SK-N-MC (cell line): ENCODE data around the gene TRMT112.

Source experiments
- DNase-seq: peaks from one replicate; pipeline ENCODE4 v3.0.0-alpha.2; 2011; ENCODE audit warnings: low read depth, low spot score
- H3K27ac ChIP-seq: fragments of 200-600 bp; sonication (generic); 2 replicates; pipeline ENCODE4 v1.5.1; 2016; ENCODE audit warnings: mixed run types
- H3K36me3 ChIP-seq: fragments of 200-600 bp; sonication (generic); 2 replicates; pipeline ENCODE4 v1.6.1; 2017; ENCODE audit warnings: antibody characterized with exemption, low read length, mixed read lengths; ENCODE audit not compliant: insufficient read depth
- H3K4me3 ChIP-seq: fragments of 200-600 bp; sonication (generic); 2 replicates; pipeline ENCODE4 v1.5.1; 2016
- H3K9ac ChIP-seq: fragments of 200-600 bp; sonication (generic); 2 replicates; pipeline ENCODE4 v1.8.0; 2017; ENCODE audit warnings: mixed run types, mixed read lengths; ENCODE audit not compliant: insufficient read length
- H3K9me3 ChIP-seq: fragments of 200-600 bp; sonication (generic); 2 replicates; pipeline ENCODE4 v1.6.1; 2017; ENCODE audit warnings: low read depth, mild to moderate bottlenecking, antibody characterized with exemption, low read length, moderate library complexity, mixed read lengths
- EZH2 ChIP-seq: fragments of 200-600 bp; sonication (generic); IDR thresholded peaks from one replicate; pipeline ENCODE4 v1.6.1; 2017; ENCODE audit warnings: antibody characterized with exemption
- FOXP2 ChIP-seq: optimal IDR thresholded peaks from 2 replicates; pipeline ENCODE3; 2011; ENCODE audit warnings: mild to moderate bottlenecking, moderate library complexity; ENCODE audit not compliant: insufficient read depth; ENCODE audit errors: extremely low read length, control extremely low read depth
- POLR2AphosphoS5 ChIP-seq: IDR thresholded peaks from 2 replicates; pipeline ENCODE4 v1.6.1; 2012; ENCODE audit warnings: mild to moderate bottlenecking, low read depth, low read length, borderline replicate concordance

Gene TRMT112

GRCh38 chr11:64317325-64317960 is at the start of gene TRMT112:
Gene TRMT112, minus strand, starts transcription at chr11:64317559. Its CDS starts 33 bp downstream, at chr11:64317526.
- Histone ChIP-seq H3K27ac (peak within 1 kb of the TSS; percentile 100), H3K36me3 (peaks cover 5% of the 10 kb centered on the region; the same call in 1 of the 2 replicates), H3K9ac (peak within 1 kb of the TSS; percentile 97), H3K9me3 (no peaks in the 10 kb centered on the region), H3K4me3 (peak within 1 kb of the TSS; percentile 96)
- TF ChIP-seq EZH2 (no peak), FOXP2 (no peak), POLR2AphosphoS5 (peak; percentile 92)
- peak; percentile 92 for DNase-seq

- TF ChIP-seq POLR2AphosphoS5 (no peak), EZH2 (no peak), FOXP2 (no peak)
- Histone ChIP-seq H3K4me3 (no peak overlapping the region), H3K9me3 (no peaks in the 10 kb centered on the region), H3K27ac (no peak overlapping the region), H3K9ac (no peak overlapping the region), H3K36me3 (peaks cover 5% of the 10 kb centered on the region; the same call in 1 of the 2 replicates)
- no peak for DNase-seq
These were observed 49.4 kb upstream of the TRMT112 start for GRCh38 chr11:64366751-64367150.

GRCh38 chr11:64364911-64365310 is 47.6 kb upstream of the TRMT112 start:
- H3K9ac ChIP-seq, result no peak overlapping the region
- TF ChIP-seq FOXP2 (no peak), EZH2 (no peak), POLR2AphosphoS5 (no peak)
- H3K36me3 ChIP-seq, result peaks cover 5% of the 10 kb centered on the region; the same call in 1 of the 2 replicates
- DNase-seq, result no peak
- H3K27ac ChIP-seq, result no peak overlapping the region
- no peak overlapping the region for H3K4me3 ChIP-seq
- H3K9me3 ChIP-seq, result no peaks in the 10 kb centered on the region

GRCh38 chr11:64364435-64364834 is 47.1 kb upstream of the TRMT112 start:
- no peak overlapping the region for H3K9ac ChIP-seq
- no peak for DNase-seq
- H3K9me3 ChIP-seq, result no peaks in the 10 kb centered on the region
- H3K4me3 ChIP-seq, result no peak overlapping the region
- H3K27ac ChIP-seq, result no peak overlapping the region
- peaks cover 5% of the 10 kb centered on the region; the same call in 1 of the 2 replicates for H3K36me3 ChIP-seq
- TF ChIP-seq EZH2 (no peak), POLR2AphosphoS5 (no peak), FOXP2 (no peak)

- H3K36me3 ChIP-seq, result peaks cover 5% of the 10 kb centered on the region; the same call in 1 of the 2 replicates
- H3K4me3 ChIP-seq, result no peak overlapping the region
- TF ChIP-seq POLR2AphosphoS5 (no peak), EZH2 (no peak), FOXP2 (no peak)
- no peak overlapping the region for H3K9ac ChIP-seq
- H3K9me3 ChIP-seq, result no peaks in the 10 kb centered on the region
- no peak for DNase-seq
- no peak overlapping the region for H3K27ac ChIP-seq
These were observed 45.0 kb upstream of the TRMT112 start for GRCh38 chr11:64362339-64362738.

- peaks cover 4% of the 10 kb centered on the region; the same call in 1 of the 2 replicates for H3K36me3 ChIP-seq
- no peak for TF ChIP-seq EZH2
- no peak for TF ChIP-seq FOXP2
- no peak for TF ChIP-seq POLR2AphosphoS5
- H3K4me3 ChIP-seq, result no peak overlapping the region
- H3K9me3 ChIP-seq, result no peaks in the 10 kb centered on the region
- no peak for DNase-seq
- H3K27ac ChIP-seq, result no peak overlapping the region
- no peak overlapping the region for H3K9ac ChIP-seq
These were observed 44.3 kb upstream of the TRMT112 start for GRCh38 chr11:64361659-64362058.

- no peak overlapping the region for H3K27ac ChIP-seq
- H3K4me3 ChIP-seq, result no peak overlapping the region
- no peaks in the 10 kb centered on the region; the same call in 1 of the 2 replicates for H3K36me3 ChIP-seq
- no peaks in the 10 kb centered on the region for H3K9me3 ChIP-seq
- no peak for DNase-seq
- no peak overlapping the region for H3K9ac ChIP-seq
- TF ChIP-seq EZH2 (no peak), POLR2AphosphoS5 (no peak), FOXP2 (no peak)
These were observed 43.1 kb upstream of the TRMT112 start for GRCh38 chr11:64360448-64360921.

GRCh38 chr11:64359712-64360445 is 42.5 kb upstream of the TRMT112 start:
- H3K9me3 ChIP-seq, result no peaks in the 10 kb centered on the region
- no peaks in the 10 kb centered on the region; the same call in 1 of the 2 replicates for H3K36me3 ChIP-seq
- H3K27ac ChIP-seq, result no peak overlapping the region
- H3K4me3 ChIP-seq, result peak overlapping the region; percentile 84
- TF ChIP-seq EZH2 (no peak), FOXP2 (no peak), POLR2AphosphoS5 (no peak)
- no peak for DNase-seq
- no peak overlapping the region for H3K9ac ChIP-seq
